ENCODE data around the gene ARHGAP42. TPM values are rescaled to one million over a fixed set of nuclear protein-coding genes. Genes with fewer than 3 reads are reported as not detected.
A peak's percentile ranks its signal among the peaks of the same experiment; 100 is the strongest.

ARHGAP42 gene
- polyA plus RNA-seq, 4 donors, result 26.0 to 39.5 (median 26.4) TPM

DNA sequence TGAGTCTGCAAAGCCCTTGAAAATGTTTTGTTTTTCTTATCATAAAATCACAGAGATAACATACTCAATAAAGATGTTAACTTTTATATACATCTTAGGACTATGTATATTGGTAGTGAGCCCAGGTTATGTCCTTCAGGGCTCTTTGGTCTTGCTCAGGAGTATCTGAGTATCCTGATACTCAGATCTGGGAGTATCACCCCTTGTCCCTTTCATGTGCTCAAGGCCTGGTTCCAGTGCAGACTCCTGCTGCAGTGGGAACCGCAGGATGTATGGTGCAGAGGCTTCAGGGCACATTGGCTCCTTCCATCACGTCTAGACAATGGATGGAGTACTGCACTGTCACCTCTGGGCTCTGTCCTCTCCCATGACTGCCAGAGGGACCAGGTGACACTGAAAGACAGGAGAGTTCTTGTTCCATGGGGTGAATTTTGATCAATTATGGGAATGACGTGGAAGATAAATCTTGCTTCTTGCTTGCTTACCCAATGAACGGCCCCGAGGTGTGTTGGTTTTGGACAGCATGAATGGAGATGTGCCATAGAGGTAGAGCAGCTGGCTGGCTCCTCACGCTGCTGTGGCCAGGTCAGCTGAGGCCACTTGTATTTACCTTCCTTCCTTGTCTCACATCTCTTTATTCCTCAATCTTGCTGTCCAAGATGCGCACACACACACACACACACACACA, 215.5 kb downstream of the ARHGAP42 start:
- no peak for DNase-seq (ENCODE audit: low read depth in 4 of 4, low spot score in 3 of 4)

DNA sequence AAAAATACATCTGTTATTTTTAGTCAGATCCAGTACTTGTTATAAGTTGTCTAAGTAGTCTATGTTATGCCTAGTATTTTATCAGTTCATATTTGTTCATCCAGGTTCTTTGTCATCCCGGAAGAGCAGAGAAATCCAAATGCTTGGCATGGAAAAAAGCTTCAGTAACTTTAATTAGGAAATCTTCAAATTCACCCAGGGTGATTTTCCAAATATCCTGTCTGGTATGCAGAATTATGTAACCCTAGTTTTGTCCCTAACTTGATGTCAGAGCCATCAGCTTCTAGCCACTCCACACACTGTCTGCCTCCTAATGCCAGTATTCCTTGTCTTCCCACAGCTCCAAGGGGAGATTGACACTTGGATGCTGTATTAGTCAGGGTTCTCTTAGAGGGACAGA, 216.2 kb downstream of the ARHGAP42 start:
- DNase-seq (ENCODE audit: low read depth in 4 of 4, low spot score in 3 of 4), result no peak

- no peak for DNase-seq (ENCODE audit: low read depth in 4 of 4, low spot score in 3 of 4)
Observed at GRCh38 chr11:100905684-100906083, 218.6 kb downstream of the ARHGAP42 start.

GRCh38 chr11:100908746-100909145, 221.7 kb downstream of the ARHGAP42 start:
- DNase-seq (ENCODE audit: low read depth in 4 of 4, low spot score in 3 of 4), result no peak

DNA sequence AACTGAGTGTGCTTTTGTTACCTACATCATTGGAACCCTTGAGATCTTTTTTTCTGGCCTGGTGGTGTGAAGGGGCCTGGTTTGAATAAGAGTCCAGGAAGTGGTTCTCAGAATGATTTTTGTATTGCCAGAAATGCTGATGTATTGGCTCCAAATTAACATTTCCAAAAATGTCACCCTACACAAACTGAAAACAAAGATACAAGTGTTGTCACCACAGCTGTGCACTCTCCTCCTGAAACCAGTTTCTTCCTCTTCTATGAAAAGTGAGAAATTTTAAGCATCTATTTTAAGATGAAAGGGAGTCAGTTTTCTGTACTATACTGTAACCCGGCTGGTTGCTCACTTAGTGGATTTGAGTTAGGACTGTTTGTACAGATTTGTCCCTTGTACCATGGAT, 223.7 kb downstream of the ARHGAP42 start:
- DNase-seq (ENCODE audit: low read depth in 4 of 4, low spot score in 3 of 4), result no peak

DNA sequence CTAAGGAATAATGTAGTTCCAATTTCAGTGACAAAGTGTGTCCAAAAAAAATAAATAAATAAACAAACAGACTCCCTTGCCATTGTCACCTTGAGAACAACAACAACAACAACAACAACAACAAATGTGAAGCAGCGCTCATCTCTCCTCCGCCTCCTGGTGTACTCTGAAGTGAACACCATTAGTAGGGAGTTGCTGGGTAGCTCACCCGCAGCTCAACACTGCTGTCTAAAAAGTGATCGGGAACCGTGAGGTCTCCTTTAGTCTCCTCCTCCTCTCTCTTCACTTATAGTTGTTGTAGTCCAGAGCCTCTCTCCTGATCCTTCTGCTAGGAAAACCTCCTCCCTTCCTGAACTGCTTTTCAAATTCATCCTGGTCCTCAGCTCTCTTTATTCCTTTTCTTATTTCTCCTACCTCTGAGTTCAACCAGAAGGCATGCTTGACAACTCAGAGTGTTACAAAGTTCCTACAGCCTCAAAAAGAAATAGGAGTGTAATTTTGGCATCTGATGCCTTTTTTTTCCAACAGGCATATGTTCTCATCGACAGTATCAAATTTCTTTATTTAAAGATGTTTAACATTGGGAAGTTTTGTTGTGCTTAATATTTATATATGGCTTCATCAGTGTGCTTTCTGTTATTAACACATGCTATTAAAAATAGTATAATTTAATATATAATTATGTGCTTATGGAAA, 227.5 kb downstream of the ARHGAP42 start:
- no peak for DNase-seq (ENCODE audit: low read depth in 4 of 4, low spot score in 3 of 4)

DNA sequence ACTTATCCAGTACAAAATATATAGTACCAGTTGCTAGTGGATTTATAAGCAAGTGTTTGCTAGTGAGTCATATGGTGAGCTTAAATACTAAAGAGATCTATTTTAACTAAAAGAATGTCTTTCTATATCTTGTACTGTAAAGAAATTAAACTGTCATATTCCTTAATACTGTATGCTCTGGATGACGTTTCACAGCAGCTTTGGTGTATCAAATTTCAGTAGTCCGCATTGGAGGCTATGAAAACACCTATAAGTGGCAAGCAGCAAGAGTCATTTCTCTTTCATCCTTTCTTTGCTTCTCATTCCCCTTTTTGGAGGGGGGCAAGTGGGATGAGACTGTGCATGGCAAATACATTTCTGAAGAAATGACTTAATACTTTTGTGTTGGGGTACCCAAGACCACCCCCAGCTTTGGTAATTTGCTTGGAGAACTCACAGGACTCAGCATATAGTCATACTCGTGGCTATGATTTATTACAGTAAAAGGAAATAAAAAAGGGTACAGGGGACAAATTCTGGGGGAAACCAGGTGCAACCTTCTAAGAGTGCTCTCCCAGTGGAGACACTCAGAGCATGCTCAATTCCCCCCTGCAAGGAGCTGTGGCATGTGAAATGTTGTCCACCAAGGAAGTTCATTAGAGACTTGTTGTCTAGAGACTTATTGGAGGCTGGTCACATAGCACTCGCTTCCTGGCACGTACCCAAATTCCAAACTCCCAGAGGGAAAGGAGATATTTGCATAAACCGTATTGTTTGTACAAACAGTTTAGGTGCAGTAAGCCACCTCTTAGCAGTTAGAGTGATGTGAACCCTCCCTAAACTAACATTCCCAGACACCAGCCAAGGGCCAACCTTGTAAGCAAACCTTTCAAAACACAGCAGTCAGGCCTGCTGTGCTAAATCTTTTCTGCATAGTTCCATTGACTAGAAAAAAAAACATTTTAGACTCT, 231.7 kb downstream of the ARHGAP42 start:
- DNase-seq (ENCODE audit: low read depth in 4 of 4, low spot score in 3 of 4), result no peak

GRCh38 chr11:100920593-100920992, 233.5 kb downstream of the ARHGAP42 start:
- no peak for DNase-seq (ENCODE audit: low read depth in 4 of 4, low spot score in 3 of 4)

DNA sequence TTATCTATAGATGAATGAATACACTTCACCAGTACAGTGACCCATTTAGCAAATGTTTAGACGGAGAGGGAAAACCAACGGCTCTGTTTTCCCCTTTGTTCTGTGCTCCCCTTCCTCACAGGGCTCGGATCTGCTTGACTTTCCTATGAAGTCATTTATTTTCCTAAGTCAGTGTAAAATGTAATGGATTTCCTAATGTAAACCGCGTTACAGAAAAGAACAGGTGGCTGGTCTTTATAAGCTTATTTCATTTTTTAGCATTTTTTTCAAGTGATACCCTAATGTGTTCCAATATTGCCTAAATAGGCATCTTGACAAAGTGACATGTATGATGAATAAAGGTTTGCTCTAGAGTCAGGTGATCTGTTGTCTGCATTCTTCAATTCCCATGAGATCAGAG, 235.0 kb downstream of the ARHGAP42 start:
- DNase-seq (ENCODE audit: low read depth in 4 of 4, low spot score in 3 of 4), result no peak

DNA sequence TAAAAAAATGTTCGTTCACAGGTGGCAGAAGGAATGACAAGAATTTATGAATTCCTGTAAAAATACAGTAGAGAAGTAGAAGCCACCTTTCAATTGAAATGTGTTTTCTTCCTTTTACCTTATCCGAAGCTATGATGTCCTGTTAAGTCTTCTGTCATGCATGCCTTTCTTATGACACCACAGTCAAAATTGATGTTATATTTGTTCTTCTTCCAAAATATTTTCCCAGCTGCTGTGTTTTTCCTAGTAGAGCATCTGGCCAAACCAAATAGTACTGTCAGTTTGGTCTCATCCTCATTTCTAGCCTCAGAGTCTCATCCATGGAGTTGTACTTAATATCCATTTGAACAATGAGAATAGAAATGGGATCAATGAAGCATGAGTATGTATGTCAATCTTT, 236.5 kb downstream of the ARHGAP42 start:
- no peak for DNase-seq (ENCODE audit: low read depth in 4 of 4, low spot score in 3 of 4)

- DNase-seq (ENCODE audit: low read depth in 4 of 4, low spot score in 3 of 4), result no peak
Observed at GRCh38 chr11:100925935-100926334, 238.8 kb downstream of the ARHGAP42 start.

GRCh38 chr11:100927579-100927978, 240.5 kb downstream of the ARHGAP42 start:
- no peak for DNase-seq (ENCODE audit: low read depth in 4 of 4, low spot score in 3 of 4)

DNA sequence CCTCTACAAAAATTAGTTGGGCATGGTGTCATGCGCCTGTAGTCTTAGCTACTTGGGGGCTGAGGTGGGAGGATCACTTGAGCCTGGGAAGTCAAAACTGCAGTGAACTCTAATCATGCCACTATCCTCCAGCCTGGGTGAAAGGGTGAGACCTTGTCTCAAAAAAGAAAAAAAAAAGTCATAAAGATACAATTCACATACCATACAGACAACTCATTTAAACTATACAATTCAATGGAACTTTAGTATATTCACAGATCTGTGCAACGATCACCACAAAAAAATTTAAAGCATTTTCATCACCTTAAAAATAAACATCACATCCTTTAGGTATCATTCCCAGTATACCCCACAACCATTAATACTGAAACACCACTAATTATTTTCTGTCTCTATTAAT, 241.3 kb downstream of the ARHGAP42 start:
- DNase-seq (ENCODE audit: low read depth in 4 of 4, low spot score in 3 of 4), result no peak

DNA sequence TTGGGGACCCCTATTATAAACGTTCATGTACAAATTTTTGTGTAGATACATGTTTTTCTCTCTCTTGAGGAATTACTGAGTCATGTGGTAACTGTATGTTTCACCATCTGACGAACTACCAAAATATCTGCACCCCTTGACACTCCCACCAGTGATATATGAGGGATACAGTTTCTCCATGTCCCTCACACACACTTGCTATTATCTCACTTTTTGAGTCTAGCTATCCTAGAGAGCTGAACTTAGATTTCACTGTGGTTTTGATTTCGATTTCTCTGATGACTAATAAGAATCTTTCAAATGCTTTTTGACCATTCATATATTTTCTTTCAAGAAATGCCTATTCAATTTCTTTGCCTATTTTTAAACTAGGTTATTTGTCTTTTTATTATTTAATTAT, 242.3 kb downstream of the ARHGAP42 start:
- no peak for DNase-seq (ENCODE audit: low read depth in 4 of 4, low spot score in 3 of 4)

GRCh38 chr11:100930185-100930778, 243.2 kb downstream of the ARHGAP42 start:
- DNase-seq (ENCODE audit: low read depth in 4 of 4, low spot score in 3 of 4), result peak in 2 of 4 donors; percentile 41 to 45

DNA sequence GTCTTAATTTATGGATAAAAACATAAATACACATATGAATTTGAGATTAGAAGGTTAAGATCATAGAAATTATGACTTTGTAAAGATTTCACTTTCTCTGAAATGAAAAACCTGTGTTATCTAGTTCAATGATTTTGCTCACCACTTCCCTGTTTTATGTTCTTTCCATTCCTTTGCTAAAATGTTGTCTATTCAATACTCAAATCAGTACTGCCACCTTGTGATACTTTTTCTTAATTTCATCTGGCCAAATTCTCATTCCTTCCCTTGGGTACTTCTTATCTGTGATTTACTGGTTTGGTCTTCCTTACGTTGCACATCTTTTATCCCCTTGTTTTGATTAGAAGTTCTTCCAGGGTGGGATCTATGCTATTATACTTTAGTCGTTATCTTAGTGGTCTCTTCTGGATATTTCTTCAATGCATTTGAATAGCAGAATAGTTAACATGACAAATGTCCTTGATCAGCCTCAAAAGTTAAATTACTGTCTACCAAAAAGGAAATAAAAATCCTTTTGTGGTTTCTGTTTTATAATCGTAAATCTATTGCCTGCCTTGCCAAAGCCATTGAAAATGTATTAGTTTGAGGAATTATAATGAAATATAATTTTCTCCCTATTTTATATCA, 245.5 kb downstream of the ARHGAP42 start:
- DNase-seq (ENCODE audit: low read depth in 4 of 4, low spot score in 3 of 4), result no peak

DNA sequence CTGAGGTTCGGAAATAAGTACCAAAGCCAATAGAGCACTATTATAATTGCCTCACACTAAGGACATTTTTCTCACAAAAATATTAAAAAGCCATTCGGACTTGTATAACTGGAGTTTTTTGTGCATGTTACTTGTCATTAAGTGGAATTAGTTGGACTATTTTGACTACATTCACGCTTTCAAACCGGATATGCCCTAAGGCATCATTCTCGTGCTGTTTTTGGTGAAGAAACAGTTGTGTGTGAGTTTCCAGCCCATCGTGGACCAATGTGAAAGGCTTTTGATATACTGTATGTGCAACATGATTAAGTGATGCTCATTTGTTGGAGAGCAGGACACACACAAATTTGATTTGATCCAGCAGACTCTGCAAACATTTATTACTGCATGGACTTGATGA, 249.7 kb downstream of the ARHGAP42 start:
- DNase-seq (ENCODE audit: low read depth in 4 of 4, low spot score in 3 of 4), result no peak

GRCh38 chr11:100939571-100939970, 252.5 kb downstream of the ARHGAP42 start:
- no peak for DNase-seq (ENCODE audit: low read depth in 4 of 4, low spot score in 3 of 4)

- DNase-seq (ENCODE audit: low read depth in 4 of 4, low spot score in 3 of 4), result no peak
Observed at GRCh38 chr11:100940111-100940510, 253.0 kb downstream of the ARHGAP42 start.

GRCh38 chr11:100941033-100941432, 253.9 kb downstream of the ARHGAP42 start:
- no peak for DNase-seq (ENCODE audit: low read depth in 4 of 4, low spot score in 3 of 4)

All from left renal pelvis (tissue), 4 donors.